Liver (tissue), 9 donors: ENCODE data around the gene CRYBA1. TPM values are rescaled to one million over a fixed set of nuclear protein-coding genes. Genes with fewer than 3 reads are reported as not detected.
A peak's percentile ranks its signal among the peaks of the same experiment; 100 is the strongest.

Experiments
- DNase-seq: peaks from one replicate; pipeline ENCODE4 v3.0.0-alpha.2; 2017; ENCODE audit warnings: low spot score
- H3K27ac ChIP-seq, 2 donors: one replicate each; pipeline ENCODE4 v1.7.0; 2013; ENCODE audit warnings: inconsistent platforms in 2 of 2, low read length in 2 of 2, control low read depth in 1 of 2, low read depth in 1 of 2, mild to moderate bottlenecking in 1 of 2
- H3K27me3 ChIP-seq, 4 donors: one replicate each; pipeline versions ENCODE4 v1.6.1 to v1.7.0; 2013; ENCODE audit warnings: low read length in 3 of 4, inconsistent platforms in 1 of 4, mild to moderate bottlenecking in 1 of 4, moderate library complexity in 1 of 4; ENCODE audit not compliant: control insufficient read depth in 4 of 4, insufficient read depth in 4 of 4
- H3K36me3 ChIP-seq, 4 donors: one replicate each; pipeline versions ENCODE4 v1.6.1 to v1.7.0; 2013; ENCODE audit warnings: low read length in 3 of 4, mild to moderate bottlenecking in 3 of 4, low read depth in 1 of 4, moderate library complexity in 1 of 4; ENCODE audit not compliant: control insufficient read depth in 4 of 4, insufficient read depth in 3 of 4
- H3K4me1 ChIP-seq, 4 donors: one replicate each; pipeline versions ENCODE4 v1.6.1 to v1.7.0; 2013; ENCODE audit warnings: low read length in 3 of 4, mild to moderate bottlenecking in 3 of 4, moderate library complexity in 1 of 4; ENCODE audit not compliant: control insufficient read depth in 4 of 4, insufficient read depth in 4 of 4
- H3K4me3 ChIP-seq, 3 donors: one replicate each; pipeline versions ENCODE4 v1.6.1 to v1.7.0; 2013; ENCODE audit warnings: low read length in 3 of 3, control low read depth in 1 of 3, low read depth in 1 of 3, mild to moderate bottlenecking in 1 of 3
- H3K9ac ChIP-seq, 2 donors: one replicate each; pipeline ENCODE4 v1.7.0; 2013; ENCODE audit warnings: low read length in 2 of 2, mild to moderate bottlenecking in 2 of 2, moderate library complexity in 2 of 2, control low read depth in 1 of 2, low read depth in 1 of 2
- H3K9me3 ChIP-seq, 4 donors: one replicate each; pipeline versions ENCODE4 v1.6.1 to v1.7.0; 2013; ENCODE audit warnings: low read length in 3 of 4; ENCODE audit not compliant: control insufficient read depth in 4 of 4
- FOXA1 ChIP-seq: IDR thresholded peaks from 2 replicates; pipeline ENCODE4 v1.6.1; 2016; ENCODE audit warnings: antibody characterized with exemption
- FOXA2 ChIP-seq: IDR thresholded peaks from 2 replicates; pipeline ENCODE4 v1.6.1; 2016; ENCODE audit warnings: antibody characterized with exemption
- GABPA ChIP-seq, 2 donors: IDR thresholded peaks in 1 of 2; conservative IDR thresholded peaks in 1 of 2; 2 replicates each; pipeline ENCODE4 v1.6.1; 2016; ENCODE audit warnings: antibody characterized with exemption in 2 of 2, mild to moderate bottlenecking in 1 of 2, moderate library complexity in 1 of 2
- HNF4A ChIP-seq, 2 donors: conservative IDR thresholded peaks; 2 replicates each; pipeline ENCODE4 v1.6.1; 2016; ENCODE audit warnings: antibody characterized with exemption in 2 of 2, mild to moderate bottlenecking in 2 of 2
- HNF4G ChIP-seq: IDR thresholded peaks from 2 replicates; pipeline ENCODE4 v1.6.1; 2016; ENCODE audit warnings: antibody characterized with exemption
- JUND ChIP-seq, 2 donors: IDR thresholded peaks; 2 replicates each; pipeline ENCODE4 v1.6.1; 2016; ENCODE audit warnings: antibody characterized with exemption in 2 of 2
- NR2F2 ChIP-seq: IDR thresholded peaks from 2 replicates; pipeline ENCODE4 v1.6.1; 2016; ENCODE audit warnings: antibody characterized with exemption
- RAD21 ChIP-seq, 2 donors: IDR thresholded peaks; 2 replicates each; pipeline ENCODE4 v1.6.1; 2016; ENCODE audit warnings: antibody characterized with exemption in 2 of 2, mild to moderate bottlenecking in 2 of 2
- RXRA ChIP-seq, 2 donors: IDR thresholded peaks; 2 replicates each; pipeline ENCODE4 v1.6.1; 2017 to 2018; ENCODE audit warnings: antibody characterized with exemption in 2 of 2, mild to moderate bottlenecking in 1 of 2
- TAF1 ChIP-seq: conservative IDR thresholded peaks from 2 replicates; pipeline ENCODE4 v1.6.1; 2016; ENCODE audit warnings: antibody characterized with exemption, mild to moderate bottlenecking
- YY1 ChIP-seq: IDR thresholded peaks from 2 replicates; pipeline ENCODE4 v1.6.1; 2016; ENCODE audit warnings: antibody characterized with exemption, mild to moderate bottlenecking
- WGBS: extraction: QIAGEN DNeasy Blood & Tissue Kit; methylation state at CpG from one replicate; pipeline ENCODE4 v1.1.7; 2013; 5-methylcytosine and 5-hydroxymethylcytosine counted together
- polyA plus RNA-seq, 2 donors: library from polyadenylated mRNA; stranded (reverse) in 1 of 2; unstranded in 1 of 2; fragments of 200-250 nt in 1 of 2; fragments of >200 nt in 1 of 2; fragmentation: Nextera tagmentation in 1 of 2; extraction: Ambion mirVana in 1 of 2; gene quantifications; one replicate each; pipeline versions ENCODE4 v1.2.1 to v1.2.3, GENCODE V29; 2013 to 2015
- total RNA-seq, 2 donors: library from RNA; depleted of rRNA; stranded (reverse); fragments of >200 nt; gene quantifications; one replicate each; pipeline ENCODE4 v1.2.3, GENCODE V29; 2014
- TF ChIP-seq, protein P1 (sequence below): IDR thresholded peaks from 2 replicates; pipeline ENCODE4 v1.6.1; 2016; ENCODE audit warnings: antibody characterized with exemption
- TF ChIP-seq, protein P2 (sequence below): fragments of 150-350 bp; IDR thresholded peaks from 2 replicates; pipeline ENCODE4 v1.5.1; 2017; ENCODE audit warnings: improper control_type of control experiment, low read depth, low read length; ENCODE audit not compliant: missing input control
- donor health status: healthy.
- donor health status: healthy.
- donor health status: healthy.
- donor health status: healthy.
- donor health status: healthy.

CRYBA1 gene
- total and polyA plus RNA-seq, 4 donors = not detected

DNA sequence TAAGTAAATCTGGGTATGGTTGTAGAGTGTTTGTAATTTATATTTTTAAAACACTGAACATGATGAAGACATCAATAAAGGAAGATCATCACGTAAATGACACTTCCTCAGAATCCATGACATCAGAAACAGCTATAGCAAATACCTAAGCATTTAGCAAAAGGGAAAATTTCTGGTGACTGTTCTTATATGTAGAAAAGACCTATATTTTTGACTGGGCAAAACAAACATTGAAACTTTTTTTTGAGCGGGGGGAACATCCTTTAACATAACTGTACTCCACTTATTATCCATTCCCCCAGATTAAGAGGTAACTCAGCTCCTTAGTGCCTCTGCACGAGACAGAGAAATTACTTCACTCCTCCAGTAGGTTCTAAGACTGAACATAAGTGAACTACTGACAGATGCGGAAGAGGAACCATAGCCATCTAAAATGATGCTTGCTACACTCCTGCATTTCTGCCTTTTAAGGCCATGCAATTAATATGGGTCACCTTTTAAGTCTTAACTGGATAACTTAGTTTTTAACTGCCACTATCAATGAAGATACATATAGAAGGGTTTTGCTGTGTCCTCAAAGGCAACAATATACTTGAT is 9.4 kb downstream of the CRYBA1 start:
- TF ChIP-seq JUND (IDR thresholded peaks at IDR 0.05) = no peak
- TF ChIP-seq YY1 = no peak
- TF ChIP-seq, protein P1, sequence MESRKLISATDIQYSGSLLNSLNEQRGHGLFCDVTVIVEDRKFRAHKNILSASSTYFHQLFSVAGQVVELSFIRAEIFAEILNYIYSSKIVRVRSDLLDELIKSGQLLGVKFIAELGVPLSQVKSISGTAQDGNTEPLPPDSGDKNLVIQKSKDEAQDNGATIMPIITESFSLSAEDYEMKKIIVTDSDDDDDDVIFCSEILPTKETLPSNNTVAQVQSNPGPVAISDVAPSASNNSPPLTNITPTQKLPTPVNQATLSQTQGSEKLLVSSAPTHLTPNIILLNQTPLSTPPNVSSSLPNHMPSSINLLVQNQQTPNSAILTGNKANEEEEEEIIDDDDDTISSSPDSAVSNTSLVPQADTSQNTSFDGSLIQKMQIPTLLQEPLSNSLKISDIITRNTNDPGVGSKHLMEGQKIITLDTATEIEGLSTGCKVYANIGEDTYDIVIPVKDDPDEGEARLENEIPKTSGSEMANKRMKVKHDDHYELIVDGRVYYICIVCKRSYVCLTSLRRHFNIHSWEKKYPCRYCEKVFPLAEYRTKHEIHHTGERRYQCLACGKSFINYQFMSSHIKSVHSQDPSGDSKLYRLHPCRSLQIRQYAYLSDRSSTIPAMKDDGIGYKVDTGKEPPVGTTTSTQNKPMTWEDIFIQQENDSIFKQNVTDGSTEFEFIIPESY = no peak
- TF ChIP-seq GABPA (IDR thresholded peaks at IDR 0.05 in 1 of 2, conservative IDR thresholded peaks at IDR 0.05 in 1 of 2) = no peak
- TF ChIP-seq, protein P2, sequence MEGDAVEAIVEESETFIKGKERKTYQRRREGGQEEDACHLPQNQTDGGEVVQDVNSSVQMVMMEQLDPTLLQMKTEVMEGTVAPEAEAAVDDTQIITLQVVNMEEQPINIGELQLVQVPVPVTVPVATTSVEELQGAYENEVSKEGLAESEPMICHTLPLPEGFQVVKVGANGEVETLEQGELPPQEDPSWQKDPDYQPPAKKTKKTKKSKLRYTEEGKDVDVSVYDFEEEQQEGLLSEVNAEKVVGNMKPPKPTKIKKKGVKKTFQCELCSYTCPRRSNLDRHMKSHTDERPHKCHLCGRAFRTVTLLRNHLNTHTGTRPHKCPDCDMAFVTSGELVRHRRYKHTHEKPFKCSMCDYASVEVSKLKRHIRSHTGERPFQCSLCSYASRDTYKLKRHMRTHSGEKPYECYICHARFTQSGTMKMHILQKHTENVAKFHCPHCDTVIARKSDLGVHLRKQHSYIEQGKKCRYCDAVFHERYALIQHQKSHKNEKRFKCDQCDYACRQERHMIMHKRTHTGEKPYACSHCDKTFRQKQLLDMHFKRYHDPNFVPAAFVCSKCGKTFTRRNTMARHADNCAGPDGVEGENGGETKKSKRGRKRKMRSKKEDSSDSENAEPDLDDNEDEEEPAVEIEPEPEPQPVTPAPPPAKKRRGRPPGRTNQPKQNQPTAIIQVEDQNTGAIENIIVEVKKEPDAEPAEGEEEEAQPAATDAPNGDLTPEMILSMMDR = no peak
- no peak for TF ChIP-seq RAD21 (IDR thresholded peaks at IDR 0.05)
- no peak for TF ChIP-seq HNF4G
- no peak for TF ChIP-seq TAF1
- TF ChIP-seq RXRA (IDR thresholded peaks at IDR 0.05) = no peak
- TF ChIP-seq FOXA1 = no peak
- TF ChIP-seq FOXA2 = no peak
- no peak for TF ChIP-seq NR2F2
- Histone ChIP-seq H3K27me3 (no peaks in the 10 kb centered on the region), H3K4me1 (peaks cover 0 to 4% (median 0%) of the 10 kb centered on the region in 4 donors), H3K9ac (no peak overlapping the region), H3K36me3 (peaks cover 1 to 11% (median 8%) of the 10 kb centered on the region in 4 donors), H3K27ac (no peak overlapping the region), H3K9me3 (no peaks in the 10 kb centered on the region), H3K4me3 (no peak overlapping the region)
- DNase-seq = no peak
- WGBS = 93% methylated on average over 4 of the region's 4 CpGs

DNA sequence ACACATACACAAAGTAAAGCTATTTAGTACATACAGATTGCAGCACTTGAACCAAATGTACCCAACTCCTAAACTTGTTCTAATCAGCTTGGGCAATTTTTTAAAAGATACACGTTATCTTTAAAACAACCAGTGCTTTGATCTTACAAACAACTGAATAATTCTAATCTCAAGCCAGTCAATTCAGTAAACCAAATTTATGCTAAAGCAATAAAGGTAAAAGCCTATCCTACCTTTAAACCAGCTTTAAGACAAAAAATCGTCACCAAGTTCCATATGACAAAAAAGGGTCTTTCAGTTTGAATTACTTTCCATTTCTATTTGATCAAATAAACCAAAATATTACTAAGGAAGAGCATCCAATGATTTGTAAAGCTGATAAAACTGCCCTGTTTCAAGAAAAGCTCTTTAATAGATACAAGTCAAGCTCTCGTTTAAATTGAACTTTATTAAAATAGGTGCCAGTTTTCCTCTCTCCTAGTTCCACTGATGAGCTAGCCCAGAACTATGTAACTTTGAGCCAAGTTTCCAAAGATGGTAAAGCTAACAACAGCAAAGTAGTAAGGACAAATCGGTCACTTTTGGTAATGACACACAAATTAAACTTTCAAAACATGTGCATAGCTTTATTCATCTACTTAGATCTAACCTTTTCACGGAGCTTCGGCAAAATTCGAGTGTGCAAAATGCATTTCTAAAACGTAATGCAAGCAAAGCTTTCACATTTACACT is 10.2 kb downstream of the CRYBA1 start:
- H3K4me1 ChIP-seq = peaks cover 0 to 4% (median 0%) of the 10 kb centered on the region in 4 donors
- H3K27me3 ChIP-seq = no peaks in the 10 kb centered on the region
- peaks cover 1 to 19% (median 7%) of the 10 kb centered on the region in 4 donors for H3K36me3 ChIP-seq
- WGBS = 71% methylated on average over 8 of the region's 8 CpGs
- H3K4me3 ChIP-seq = no peak overlapping the region
- no peak for TF ChIP-seq GABPA (IDR thresholded peaks at IDR 0.05 in 1 of 2, conservative IDR thresholded peaks at IDR 0.05 in 1 of 2)
- TF ChIP-seq FOXA1 = no peak
- TF ChIP-seq JUND (IDR thresholded peaks at IDR 0.05) = peak in 1 of 2 donors; percentile 20
- TF ChIP-seq TAF1 = no peak
- TF ChIP-seq, protein P2 = no peak
- no peak for TF ChIP-seq HNF4A (conservative IDR thresholded peaks at IDR 0.05)
- no peak overlapping the region for H3K9ac ChIP-seq
- H3K9me3 ChIP-seq = no peaks in the 10 kb centered on the region
- no peak for DNase-seq
- no peak overlapping the region for H3K27ac ChIP-seq
